Activated CD4-positive, CD25-positive, alpha-beta regulatory T cell treated with anti-CD3 and anti-CD28 coated beads, Interleukin-2, amount 50 U/mL, for 16 hours (primary cell): ENCODE results near the gene GJB5.
"Not testable (repeated sequence)": the region's sequence is repeated elsewhere in the genome, so short reads cannot be mapped to it uniquely, and the experiment has no call there.

Source experiments
- DNase-seq: peaks from one replicate; pipeline ENCODE4 v3.0.0-alpha.2; 2020; ENCODE audit warnings: low read depth, low spot score

Gene GJB5

DNA sequence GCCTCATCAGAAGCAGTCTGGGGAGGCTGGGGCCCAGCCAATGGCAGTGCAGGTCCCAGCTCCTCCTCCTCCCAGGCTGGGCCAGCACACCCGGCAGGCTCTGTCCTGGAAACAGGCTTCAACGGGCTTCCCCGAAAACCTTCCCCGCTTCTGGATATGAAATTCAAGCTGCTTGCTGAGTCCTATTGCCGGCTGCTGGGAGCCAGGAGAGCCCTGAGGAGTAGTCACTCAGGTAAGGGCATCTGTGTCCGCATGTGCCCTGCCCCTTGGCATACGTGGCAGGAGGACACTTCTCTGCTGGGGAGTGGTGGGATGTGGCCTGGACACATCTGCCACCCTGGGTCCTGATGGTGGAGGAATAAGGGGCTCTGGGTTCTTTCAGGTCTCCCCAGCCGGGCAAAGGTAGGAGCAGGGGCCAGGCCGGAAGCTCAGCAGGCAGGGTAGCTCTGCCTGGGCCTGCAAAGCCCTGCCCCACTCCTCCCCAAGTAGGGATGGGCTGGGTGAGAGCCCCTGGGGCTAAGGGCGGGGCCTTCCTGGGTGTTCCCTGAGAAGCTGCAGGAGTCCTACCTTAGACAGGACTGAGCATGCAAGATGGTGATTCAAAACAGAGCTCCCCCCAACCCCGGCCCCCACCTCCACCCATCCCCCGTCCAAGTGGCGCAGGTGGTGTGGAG is at the start of gene GJB5:
Gene GJB5, plus strand, starts transcription at position 84 of the 674 bp plus-strand sequence. CDS start 2,284 bp downstream, outside the sequence.
- DNase-seq, result no peak

DNA sequence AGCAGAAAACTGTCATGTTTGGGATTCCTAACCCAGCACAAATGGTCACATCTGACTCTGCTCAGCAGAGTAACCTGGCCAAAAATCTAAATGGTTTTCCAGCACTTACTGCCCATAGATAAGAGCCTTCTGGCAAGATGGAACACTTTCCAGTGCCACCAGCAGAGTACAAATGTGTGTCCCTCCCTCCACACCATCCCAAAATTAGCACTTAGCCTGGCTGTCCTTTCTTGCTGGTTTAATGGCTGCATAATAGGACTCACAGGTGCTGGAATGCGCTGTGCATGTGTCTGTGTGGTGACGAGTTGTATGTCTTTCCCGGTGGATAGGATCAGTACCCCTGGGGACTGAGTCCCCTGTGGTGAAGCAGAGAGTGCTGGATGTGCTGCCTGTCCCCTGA is 49.8 kb upstream of the GJB5 start:
- no peak for DNase-seq

DNA sequence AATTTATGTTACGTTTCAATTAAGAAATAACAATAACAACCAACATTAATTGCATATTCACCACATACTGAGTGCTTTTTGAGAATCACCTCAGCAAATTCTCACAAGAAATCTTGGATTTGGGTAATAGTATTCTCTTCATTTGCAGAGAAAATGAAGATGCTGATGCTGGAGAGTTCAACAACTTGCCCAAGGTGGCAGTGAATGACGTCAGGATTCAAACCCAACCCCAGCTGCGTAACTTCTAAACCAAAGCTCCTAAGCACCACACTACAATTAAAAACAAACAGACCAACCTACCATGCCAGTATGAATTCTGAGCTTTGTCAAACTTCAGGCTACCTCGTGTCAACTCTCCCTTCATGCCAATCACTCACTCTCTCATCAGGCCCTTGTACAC is 46.7 kb upstream of the GJB5 start:
- no peak for DNase-seq

DNA sequence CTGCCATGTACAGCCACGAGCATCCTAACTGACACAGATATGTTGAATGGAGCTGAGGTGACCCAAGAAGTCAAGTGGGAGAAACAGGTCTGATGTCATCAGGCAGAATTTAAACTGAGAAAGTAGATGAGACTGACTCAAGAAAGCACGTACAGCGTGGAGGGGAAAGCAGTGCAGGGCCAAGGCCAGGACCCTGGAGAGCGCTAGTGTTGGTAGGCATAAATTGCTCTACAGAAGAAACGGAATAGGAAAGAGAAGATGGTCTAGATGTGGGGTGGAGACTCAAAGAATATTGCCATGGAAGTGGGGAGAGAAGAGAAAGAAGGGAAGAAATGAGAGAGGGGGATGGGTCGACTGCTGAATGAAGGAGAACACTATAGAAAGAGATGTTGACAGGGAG is 45.3 kb upstream of the GJB5 start:
- DNase-seq, result no peak

DNA sequence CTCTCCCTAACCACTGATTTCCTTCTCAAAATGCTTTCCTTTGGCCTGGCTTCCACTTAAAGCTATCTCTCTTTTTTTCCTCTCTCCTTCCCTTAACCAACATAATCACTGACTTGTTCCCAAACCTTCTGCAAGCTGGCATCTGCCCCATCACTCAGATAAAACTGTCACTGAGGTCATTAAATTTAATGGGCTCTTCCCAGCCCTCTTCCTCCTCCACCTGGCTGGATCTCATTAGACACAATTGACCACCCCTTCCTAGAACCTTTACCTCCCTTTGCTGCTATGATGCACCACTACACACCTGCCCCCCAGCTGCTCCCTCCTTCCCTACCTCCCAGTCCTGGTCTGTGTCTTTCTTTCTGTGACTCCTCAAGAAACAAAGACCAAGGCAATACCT is 44.0 kb upstream of the GJB5 start:
- no peak for DNase-seq

DNA sequence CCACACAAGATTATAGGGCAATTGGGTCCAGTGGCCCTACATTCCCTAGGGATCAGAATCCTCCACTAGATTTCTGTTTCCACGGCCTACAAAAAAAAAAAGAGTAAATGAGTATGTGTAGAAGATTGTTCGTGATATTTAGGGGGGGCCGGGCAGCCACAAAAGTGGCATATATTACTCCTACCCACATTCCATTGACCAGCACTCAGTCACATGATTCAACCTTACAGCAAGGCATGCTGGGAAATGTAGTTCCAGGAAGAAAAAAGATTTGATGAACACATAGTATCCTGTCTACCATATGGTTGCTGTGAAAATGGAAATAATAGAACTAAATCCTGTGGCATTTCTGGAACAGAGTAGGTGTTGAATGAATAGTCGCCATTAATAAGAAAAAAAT is 43.4 kb upstream of the GJB5 start:
- no peak for DNase-seq

DNA sequence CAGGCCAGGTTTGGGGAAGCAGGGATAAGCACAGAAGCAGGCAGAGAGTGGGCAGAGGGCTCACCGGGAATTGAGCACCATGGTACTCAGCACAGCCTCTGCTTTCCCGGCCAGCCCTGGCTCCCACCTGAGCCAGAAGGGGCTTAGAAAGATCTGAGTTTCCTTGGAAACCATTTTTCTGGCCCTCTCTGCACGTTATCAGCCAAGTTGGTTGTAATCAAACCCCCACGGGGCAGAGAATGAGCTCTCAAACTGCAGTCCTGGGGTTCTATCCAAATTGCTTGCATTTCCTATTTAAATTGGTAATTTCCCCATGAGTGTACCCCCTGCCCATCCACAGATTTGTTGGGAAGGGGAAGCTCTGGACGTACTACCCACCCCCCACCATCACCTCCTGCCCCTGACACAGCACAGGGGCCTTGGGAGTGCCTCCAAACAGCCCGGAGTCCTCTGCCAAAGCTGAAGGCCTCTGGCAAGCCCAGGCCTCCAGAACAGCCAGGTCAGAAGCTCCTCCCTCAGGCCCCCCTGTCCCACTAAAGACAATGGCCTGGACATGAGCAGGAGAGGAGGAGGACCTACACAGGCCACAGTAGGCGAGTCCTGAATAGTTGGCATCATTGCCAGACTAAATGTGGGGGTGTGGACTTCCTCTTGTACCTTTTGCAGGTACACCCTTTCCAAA is 42.7 kb upstream of the GJB5 start:
- no peak for DNase-seq

DNA sequence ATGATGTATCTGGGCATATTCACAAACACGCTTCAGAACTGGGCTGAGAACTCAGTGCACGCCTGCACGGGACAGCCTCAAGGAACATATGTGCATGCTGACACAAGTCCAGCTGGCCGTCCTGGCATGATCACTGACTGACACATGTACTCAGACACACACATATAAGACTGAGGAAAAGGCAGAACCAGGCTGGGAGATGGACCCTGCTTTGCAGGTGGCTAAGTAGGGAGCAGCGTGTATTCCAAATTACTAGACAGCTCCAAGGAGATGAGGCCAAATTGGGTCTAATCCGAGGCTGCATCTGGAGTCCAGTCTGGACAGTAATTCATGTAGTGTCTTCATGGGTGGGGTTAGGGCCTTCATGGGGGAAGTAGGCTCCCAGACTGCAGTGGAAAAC is 41.4 kb upstream of the GJB5 start:
- no peak for DNase-seq

DNA sequence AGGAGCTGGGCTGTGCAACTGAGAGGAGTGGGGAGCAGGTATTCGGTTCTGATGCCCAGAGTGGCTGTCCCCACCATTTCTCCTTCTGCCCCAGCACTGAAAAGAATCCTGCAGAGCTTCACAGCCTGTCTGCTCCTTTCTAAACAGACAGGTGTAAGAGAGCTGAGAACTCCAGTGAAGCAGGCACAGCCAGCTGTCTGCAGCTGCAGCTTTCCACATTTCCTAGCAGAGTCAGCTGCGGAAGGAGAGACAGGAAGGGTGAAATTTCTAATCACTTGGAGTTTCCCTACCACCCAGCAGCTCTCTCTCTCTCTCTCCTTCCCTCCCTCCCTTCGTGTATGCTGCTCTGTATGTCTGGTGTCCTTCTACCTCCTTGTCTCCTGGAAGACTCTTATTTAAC is 40.5 kb upstream of the GJB5 start:
- no peak for DNase-seq

DNA sequence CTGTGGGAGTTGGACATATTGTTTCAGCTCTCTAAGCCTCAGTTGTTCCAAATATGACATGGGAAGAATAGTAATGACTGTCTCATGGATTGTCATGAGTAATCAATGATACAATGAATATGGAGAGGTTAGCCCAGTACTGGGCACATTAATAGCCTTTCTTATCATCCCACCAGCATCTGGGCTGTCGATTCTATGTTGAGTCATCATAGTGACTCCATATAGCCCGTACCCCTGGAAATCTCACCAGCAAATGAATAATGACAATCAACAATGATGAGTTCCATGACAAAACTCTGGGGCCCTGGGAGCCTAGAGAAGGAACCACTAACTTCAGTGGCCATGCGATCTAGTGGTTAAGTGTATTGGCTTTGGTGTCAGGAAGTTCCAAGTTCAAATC is 39.7 kb upstream of the GJB5 start:
- no peak for DNase-seq

DNA sequence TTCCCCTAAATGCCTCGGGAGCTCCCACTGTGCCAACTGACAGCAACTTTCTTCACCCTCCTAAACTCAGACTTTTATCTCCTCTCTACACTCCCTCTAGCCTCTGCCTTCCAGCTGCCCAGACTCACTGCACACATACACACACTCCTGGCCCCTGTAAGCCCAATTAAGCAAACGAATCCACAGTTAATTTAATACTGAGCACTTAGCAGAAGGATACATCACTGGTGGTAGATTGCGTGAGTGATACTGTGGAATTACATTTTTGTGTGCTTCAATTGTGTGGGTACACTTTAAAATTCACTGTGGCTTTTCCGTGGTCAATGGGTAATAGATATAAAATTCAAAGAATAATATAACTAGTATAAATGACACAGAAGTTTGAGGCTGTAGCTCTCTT is 33.6 kb upstream of the GJB5 start:
- DNase-seq, result no peak

DNA sequence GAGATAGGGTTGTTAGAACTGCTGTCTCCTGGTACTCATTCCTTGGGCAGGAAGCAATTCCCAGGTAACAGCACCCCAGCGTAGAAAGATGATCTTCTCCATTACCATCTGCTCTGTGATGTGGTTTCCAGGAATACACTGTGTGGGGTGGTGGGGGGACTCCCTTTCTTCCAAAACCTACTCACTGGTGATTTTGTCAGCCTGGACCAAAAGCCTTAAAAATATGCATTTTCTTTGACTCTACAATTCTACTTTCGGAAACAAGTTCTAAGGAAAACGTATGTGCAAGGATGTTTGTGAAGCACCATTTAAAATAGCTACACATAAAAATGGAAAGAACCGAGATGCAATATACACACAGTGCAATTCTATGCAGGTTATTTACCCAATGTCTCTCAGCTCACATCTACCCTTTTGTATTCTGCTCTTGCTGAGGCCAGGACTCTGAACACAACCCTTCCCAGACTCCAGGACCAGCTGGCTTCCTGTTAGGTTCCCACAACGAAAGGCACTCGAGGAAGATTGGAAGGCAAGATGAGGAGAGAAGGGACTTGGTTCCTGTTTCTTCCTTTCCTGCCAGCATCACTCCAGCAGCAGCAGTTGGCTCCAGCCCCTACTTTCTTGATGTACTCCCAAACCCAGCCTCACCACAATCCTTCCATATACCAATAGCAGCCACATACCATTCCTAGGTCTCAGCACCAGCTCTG is 33.0 kb upstream of the GJB5 start:
- DNase-seq, result no peak

DNA sequence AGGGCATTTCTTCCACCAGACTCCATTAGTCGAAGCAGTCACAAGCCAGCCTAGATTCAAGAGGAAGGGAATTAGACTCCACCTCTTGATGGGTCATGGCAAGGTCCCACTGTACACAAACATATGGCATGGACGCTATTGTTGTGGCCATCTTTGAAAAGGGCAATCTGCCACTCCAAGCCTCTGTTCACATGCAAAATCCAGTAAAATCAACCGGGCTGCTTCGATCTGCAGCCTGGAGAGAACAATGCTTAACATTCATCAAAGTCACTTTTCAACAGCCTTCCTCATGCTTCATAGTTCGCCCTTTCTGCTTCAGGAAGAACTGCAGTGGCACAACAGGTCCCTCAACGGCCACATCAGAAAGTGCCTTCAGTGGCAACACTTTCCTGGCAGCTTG is 28.0 kb upstream of the GJB5 start:
- no peak for DNase-seq

DNA sequence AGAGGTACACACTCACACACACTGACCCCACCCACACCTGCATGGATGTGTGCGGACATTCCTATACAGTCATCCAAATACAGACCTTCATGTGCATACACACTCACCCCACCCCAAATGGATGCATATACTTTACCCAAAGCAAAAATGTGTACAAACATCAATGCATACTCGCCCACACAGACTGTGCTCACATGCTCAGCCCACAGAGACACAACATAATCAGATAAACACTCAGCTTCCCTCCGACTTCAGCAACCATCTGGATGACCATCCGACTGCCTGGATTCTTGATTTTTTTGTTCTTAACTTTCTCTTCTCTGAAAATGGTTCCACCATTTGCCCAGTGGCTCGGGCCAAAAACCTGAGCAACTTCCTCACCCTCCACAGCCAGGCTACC is 24.4 kb upstream of the GJB5 start:
- no peak for DNase-seq

DNA sequence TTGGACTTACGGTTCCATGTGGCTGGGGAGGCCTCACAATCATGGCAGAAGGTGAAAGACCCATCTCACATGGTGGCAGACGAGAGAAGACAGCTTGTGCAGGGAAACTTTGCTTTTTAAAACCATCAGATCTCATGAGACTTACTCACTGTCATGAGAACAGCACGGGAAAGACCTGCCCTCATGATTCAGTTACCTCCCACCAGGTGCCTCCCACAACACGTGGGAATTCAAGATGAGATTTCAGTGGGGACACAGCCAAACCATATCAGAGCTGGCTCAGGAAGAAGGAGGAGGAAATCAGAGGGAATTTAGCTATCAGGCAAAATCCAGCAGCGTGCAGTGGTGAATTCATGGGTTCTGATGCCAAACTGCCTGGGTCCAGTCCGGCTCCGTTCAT is 22.0 kb upstream of the GJB5 start:
- not testable (repeated sequence) for DNase-seq

DNA sequence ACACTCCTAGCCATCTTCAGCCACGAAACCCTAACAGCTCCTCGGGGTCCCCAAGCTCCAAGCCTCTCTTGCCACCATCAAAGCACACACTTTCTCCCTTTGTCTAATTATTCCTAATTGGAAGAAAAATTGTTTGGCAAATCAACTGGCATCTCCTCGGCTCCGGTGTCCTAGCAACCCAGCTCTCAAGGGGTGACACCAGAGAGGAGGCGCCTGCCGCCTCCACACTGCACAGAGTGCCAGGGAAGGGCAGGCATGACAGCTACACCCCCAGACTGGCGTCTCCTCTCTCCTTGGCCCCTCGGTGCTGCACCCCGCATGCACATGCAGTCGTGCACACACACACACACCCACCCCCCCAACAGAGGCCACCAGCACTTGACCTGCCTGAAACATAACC is 18.2 kb upstream of the GJB5 start:
- no peak for DNase-seq

DNA sequence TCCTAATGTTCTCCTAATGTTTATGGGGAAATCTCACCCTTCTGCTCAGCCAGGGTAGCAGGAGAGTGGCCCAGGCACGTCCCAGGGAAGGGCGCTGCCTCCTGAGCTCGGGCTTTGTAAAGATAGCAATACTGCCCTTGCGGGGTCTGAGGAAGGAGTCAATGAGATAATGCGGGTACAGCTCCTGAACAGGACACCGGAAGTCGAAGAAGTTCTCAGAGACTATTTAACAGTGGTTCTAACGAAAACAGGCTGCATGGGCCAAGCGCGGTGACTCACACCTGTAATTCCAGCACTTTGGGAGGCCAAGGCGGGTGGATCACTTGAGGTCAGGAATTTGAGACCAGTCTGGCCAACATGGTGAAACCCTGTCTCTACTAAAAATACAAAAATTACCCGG is 17.6 kb upstream of the GJB5 start:
- DNase-seq, result not testable (repeated sequence)

DNA sequence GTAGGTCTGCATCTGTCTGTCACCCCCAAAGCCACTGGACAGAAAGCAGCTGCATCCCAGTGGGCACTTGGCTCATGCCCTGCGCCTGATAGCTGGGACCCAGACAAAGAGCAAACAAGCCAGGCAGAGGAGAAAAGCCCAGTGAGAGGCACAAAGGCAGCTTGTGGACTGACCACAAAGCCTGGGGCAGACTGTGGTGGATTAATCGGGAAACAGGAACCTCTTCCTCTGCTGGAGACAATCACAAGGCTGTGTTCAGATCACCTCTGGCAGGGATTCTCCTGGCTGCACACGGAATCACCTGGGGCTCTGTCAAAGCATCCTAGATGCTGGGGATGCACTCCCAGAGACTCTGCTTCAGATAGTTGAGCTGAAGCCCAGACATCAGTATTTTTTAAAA is 15.2 kb upstream of the GJB5 start:
- DNase-seq, result no peak

DNA sequence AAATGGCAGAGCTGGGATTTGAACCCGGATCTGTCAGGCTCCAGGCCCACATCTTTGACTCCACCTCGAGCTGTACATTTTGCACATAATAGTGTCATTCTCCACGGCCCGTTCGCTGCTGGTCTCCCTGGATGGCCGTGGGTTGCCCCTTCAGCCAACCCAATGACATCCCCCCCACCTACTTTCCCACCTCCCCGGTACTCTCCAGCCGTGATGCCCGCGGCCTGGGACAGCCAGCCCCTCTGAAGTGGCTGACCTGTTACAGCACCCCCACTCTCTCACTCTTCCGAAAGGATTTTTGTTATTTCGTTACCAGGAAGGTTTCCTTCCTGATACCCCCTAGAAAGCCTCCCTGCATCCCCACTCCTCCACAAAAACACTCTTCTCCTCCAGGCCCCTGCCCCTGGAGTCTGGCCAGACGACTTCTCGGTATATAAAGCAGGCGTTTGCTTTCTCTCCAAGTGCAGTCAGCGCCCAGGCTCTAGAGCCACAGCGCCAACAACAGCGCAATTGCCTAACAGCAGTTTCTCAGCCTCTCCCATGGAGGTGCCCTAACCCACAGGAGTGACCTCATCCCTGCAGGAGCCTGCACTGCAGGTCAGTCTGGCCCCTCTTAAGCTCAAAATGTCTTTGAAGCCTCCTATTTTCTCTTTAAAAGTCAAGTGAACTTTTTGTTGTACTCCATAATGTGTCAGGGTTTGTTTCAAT is 14.5 kb upstream of the GJB5 start:
- no peak for DNase-seq

DNA sequence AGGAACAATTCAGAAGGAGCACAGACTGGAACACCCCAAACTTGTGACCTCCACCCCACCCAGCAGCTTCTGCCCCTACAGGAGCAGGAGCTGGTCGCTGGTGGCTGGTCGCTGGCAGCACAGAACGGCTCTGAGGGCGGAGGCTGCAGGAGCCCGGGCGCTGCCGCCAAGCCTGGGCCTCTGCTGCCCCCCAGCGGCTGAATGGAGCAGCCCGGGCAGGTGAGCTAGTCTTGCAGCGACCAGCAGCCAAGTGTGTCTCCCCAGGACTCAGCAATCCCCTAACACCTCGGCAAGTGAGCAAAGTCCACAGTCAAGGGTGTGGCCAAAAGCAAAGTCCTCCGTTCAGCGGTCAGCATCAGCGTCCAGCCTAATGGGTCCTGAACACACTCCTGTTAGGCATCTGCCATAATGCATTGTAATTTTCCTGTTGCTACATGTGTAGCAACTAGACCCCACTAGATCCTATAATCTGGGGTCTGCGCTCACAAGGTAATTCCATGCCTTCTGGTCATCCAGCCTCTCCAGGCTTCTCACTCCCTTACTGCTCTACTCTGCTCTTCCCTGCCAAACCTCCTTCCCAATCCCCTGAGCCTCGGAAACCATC is 12.1 kb upstream of the GJB5 start:
- DNase-seq, result peak; percentile 58

DNA sequence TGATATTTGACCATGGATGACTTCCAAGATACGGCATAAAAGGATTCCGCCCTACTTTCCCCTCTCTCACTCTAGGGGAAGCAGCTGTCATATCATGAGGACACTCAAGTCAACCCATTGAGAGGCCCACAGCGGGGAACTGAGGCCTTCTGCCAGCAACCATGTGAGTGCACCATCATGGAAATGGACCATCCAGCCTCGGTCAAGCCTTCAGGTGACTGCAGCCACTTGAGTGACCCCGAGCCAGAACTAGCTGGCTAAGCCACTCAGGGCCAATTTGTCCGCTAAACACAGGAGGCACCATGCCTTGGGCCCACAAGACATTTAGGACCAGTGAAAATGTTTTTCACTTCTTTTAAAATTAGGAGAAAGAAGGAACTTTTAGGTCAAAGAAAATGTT is 11.1 kb upstream of the GJB5 start:
- no peak for DNase-seq

DNA sequence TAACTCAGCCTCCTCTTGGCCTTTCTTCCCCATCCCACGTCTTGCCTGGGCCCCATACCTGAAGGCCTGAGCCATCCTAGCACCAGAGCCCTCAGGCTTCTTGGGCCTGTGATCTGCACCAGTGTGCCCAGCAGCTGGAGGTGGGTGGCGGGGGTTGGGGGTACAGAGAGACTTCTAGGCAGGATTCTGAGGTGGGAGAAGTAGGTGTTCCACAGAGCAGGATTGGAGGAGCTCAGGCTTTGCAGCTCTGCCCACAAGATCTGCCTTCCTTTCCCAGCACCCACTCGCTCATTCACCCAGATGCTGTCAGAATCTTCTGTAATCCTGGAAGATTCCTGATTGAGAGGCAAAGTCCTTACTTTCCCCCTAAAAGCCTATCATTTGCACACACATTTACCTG is 10.0 kb upstream of the GJB5 start:
- DNase-seq, result no peak
